HepG2 (cell line): ENCODE data around the gene MAN2B2. TPM values are rescaled to one million over a fixed set of nuclear protein-coding genes. Genes with fewer than 3 reads are reported as not detected.
A peak's percentile ranks its signal among the peaks of the same experiment; 100 is the strongest.

ENCODE experiments used
- ARNT2 ChIP-seq: sonication (generic); formaldehyde crosslinking; IDR thresholded peaks from 2 replicates; pipeline ENCODE4 v1.8.0; 2022; ENCODE audit warnings: mild to moderate bottlenecking, low read depth, missing genetic modification reagents, moderate library complexity
- E2F1 ChIP-seq: sonication (generic); formaldehyde crosslinking; IDR thresholded peaks from 2 replicates; pipeline ENCODE4 v1.5.0; 2020; ENCODE audit warnings: missing genetic modification reagents
- EHMT2 ChIP-seq: fragments of 200-600 bp; sonication (generic); IDR thresholded peaks from 2 replicates; pipeline ENCODE4 v1.7.0; 2017; ENCODE audit warnings: antibody characterized with exemption, low read depth, low read length, borderline replicate concordance
- FLYWCH1 ChIP-seq: sonication (generic); formaldehyde crosslinking; IDR thresholded peaks from 2 replicates; pipeline ENCODE4 v1.8.1; 2023; ENCODE audit warnings: mild to moderate bottlenecking, missing genetic modification reagents
- FOSL2 ChIP-seq: sonication (generic); formaldehyde crosslinking; IDR thresholded peaks from 2 replicates; pipeline ENCODE4 v1.4.0; 2020; ENCODE audit warnings: missing genetic modification reagents
- FOXK1 ChIP-seq: sonication (generic); formaldehyde crosslinking; IDR thresholded peaks from 2 replicates; pipeline ENCODE4 v1.4.0; 2020; ENCODE audit warnings: low read depth, missing genetic modification reagents, borderline replicate concordance
- JUNB ChIP-seq: sonication (generic); formaldehyde crosslinking; IDR thresholded peaks from 2 replicates; pipeline ENCODE4 v1.8.0; 2022; ENCODE audit warnings: missing genetic modification reagents, mild to moderate bottlenecking, borderline replicate concordance
- PHB2 ChIP-seq: fragments of 450-650 bp; IDR thresholded peaks from 2 replicates; pipeline ENCODE4 v1.6.1; 2018; ENCODE audit not compliant: partially characterized antibody
- ZC3H4 ChIP-seq: sonication (generic); formaldehyde crosslinking; IDR thresholded peaks from 2 replicates; pipeline ENCODE4 v1.4.0; 2020; ENCODE audit warnings: missing genetic modification reagents, borderline replicate concordance
- ZNF136 ChIP-seq: sonication (generic); formaldehyde crosslinking; IDR thresholded peaks from 2 replicates; pipeline ENCODE4 v1.8.1; 2022; ENCODE audit warnings: low read depth, mild to moderate bottlenecking, moderate library complexity, missing genetic modification reagents
- ZNF235 ChIP-seq: sonication (generic); formaldehyde crosslinking; IDR thresholded peaks from 2 replicates; pipeline ENCODE4 v1.8.1; 2023; ENCODE audit warnings: mild to moderate bottlenecking, missing genetic modification reagents, borderline replicate concordance
- ZNF446 ChIP-seq: sonication (generic); formaldehyde crosslinking; IDR thresholded peaks from 2 replicates; pipeline ENCODE4 v1.5.0; 2020; ENCODE audit warnings: mild to moderate bottlenecking, missing genetic modification reagents
- ZNF503 ChIP-seq: sonication (generic); formaldehyde crosslinking; IDR thresholded peaks from 2 replicates; pipeline ENCODE4 v1.4.0; 2020; ENCODE audit warnings: missing genetic modification reagents
- ZNF710 ChIP-seq: sonication (generic); formaldehyde crosslinking; IDR thresholded peaks from 2 replicates; pipeline ENCODE4 v1.5.0; 2020; ENCODE audit warnings: mild to moderate bottlenecking, missing genetic modification reagents, borderline replicate concordance
- polyA plus RNA-seq, 8 experiments: library from polyadenylated mRNA; depleted of rRNA in 3 of 8; stranded (reverse) in 7 of 8; unstranded in 1 of 8; fragments of >200 nt; fragmentation: Illumina TruSeq in 4 of 8; extraction: Trizol in 4 of 8; gene quantifications; 2 replicates each; pipeline versions ENCODE4 v1.2.1 to v1.2.3, GENCODE V29; 2011 to 2016; ENCODE audit warnings: low read depth in 4 of 8, missing spikeins in 1 of 8, mixed read lengths in 1 of 8; ENCODE audit not compliant: insufficient read depth in 1 of 8
- total RNA-seq, 5 experiments: library from RNA; depleted of rRNA; stranded (reverse); fragments of >200 nt; fragmentation: Illumina TruSeq; extraction: Trizol; gene quantifications; 2 replicates each; pipeline ENCODE4 v1.2.3, GENCODE V29; 2016; ENCODE audit warnings: low read depth in 1 of 5
- TF ChIP-seq, protein P1 (sequence below): sonication (generic); formaldehyde crosslinking; IDR thresholded peaks from 2 replicates; pipeline ENCODE4 v1.9.0; 2021; ENCODE audit warnings: missing genetic modification reagents, mild to moderate bottlenecking, borderline replicate concordance
- TF ChIP-seq, protein P2 (sequence below): sonication (generic); formaldehyde crosslinking; IDR thresholded peaks from 2 replicates; pipeline ENCODE4 v1.8.0; 2022; ENCODE audit warnings: mild to moderate bottlenecking, missing genetic modification reagents, moderate library complexity
- TF ChIP-seq, protein P3 (sequence below): sonication (generic); formaldehyde crosslinking; conservative IDR thresholded peaks from 2 replicates; pipeline ENCODE4 v1.4.0; 2020; ENCODE audit warnings: missing genetic modification reagents

MAN2B2 gene
- total and polyA plus RNA-seq, 2 of the 13 experiments (the other 11 are each of a cell fraction or from before 2014, with no cell fraction given): 4.8 to 5.4 TPM

DNA sequence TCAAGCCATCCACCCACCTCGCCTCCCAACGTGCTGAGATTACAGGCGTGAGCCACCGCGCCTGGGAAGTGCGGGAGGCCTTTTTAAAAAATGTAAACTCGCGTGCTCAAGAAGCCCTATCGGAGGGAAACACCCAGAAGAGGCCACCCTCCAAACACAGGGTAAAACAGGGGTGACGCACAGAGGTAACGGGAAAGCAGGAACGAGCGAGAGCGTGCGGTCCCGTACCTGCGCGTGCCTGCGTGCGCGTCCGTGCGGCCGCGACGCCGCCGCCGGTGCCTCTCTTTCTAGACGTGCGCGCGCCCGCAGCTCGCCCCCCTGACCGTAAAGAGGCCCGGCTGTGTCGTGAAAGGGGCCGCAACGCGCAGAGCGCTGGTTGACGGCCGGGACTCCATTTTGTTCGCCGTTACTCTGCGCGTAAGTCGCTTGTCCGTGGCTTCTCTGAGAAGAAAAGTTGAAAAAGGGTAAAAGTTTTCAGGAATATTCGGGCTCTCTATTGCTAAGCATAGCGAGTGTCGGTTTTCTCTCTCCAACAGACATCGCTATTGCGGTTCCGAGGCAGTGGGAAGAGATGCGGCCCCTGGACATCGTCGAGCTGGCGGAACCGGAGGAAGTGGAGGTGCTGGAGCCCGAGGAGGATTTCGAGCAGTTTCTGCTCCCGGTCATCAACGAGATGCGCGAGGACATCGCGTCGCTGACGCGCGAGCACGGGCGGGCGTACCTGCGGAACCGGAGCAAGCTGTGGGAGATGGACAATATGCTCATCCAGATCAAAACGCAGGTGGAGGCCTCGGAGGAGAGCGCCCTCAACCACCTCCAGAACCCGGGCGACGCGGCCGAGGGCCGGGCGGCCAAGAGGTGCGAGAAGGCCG lies 65.5 kb downstream of the MAN2B2 start, which contains the start of gene MRFAP1 (continued):
- TF ChIP-seq ZNF235 (no peak), ZNF446 (CRISPR knock-in tag) (0 out of 2 replicates have a peak, but pooled peaks have one; percentile 38), FLYWCH1 (CRISPR knock-in tag) (no peak), ARNT2 (CRISPR knock-in tag) (peak; percentile 83; the same call in 1 of the 2 replicates), FOSL2 (peak; percentile 65), E2F1 (peak; percentile 42; the same call in 1 of the 2 replicates), PHB2 (no peak), ZNF503 (CRISPR knock-in tag) (0 out of 2 replicates have a peak, but pooled peaks have one; percentile 63), ZNF710 (CRISPR knock-in tag) (no peak; the same call in none of the 2 replicates), ZC3H4 (no peak), ZNF136 (CRISPR knock-in tag) (peak; percentile 69; the same call in 1 of the 2 replicates), JUNB (CRISPR knock-in tag) (peak; percentile 62; the same call in 1 of the 2 replicates), EHMT2 (no peak), FOXK1 (peak; percentile 87; the same call in 1 of the 2 replicates)
- TF ChIP-seq, protein P1, sequence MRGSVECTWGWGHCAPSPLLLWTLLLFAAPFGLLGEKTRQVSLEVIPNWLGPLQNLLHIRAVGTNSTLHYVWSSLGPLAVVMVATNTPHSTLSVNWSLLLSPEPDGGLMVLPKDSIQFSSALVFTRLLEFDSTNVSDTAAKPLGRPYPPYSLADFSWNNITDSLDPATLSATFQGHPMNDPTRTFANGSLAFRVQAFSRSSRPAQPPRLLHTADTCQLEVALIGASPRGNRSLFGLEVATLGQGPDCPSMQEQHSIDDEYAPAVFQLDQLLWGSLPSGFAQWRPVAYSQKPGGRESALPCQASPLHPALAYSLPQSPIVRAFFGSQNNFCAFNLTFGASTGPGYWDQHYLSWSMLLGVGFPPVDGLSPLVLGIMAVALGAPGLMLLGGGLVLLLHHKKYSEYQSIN (CRISPR knock-in tag): no peak
- TF ChIP-seq, protein P2, sequence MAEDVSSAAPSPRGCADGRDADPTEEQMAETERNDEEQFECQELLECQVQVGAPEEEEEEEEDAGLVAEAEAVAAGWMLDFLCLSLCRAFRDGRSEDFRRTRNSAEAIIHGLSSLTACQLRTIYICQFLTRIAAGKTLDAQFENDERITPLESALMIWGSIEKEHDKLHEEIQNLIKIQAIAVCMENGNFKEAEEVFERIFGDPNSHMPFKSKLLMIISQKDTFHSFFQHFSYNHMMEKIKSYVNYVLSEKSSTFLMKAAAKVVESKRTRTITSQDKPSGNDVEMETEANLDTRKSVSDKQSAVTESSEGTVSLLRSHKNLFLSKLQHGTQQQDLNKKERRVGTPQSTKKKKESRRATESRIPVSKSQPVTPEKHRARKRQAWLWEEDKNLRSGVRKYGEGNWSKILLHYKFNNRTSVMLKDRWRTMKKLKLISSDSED (CRISPR knock-in tag): 0 out of 2 replicates have a peak, but pooled peaks have one; percentile 36
- TF ChIP-seq, protein P3, sequence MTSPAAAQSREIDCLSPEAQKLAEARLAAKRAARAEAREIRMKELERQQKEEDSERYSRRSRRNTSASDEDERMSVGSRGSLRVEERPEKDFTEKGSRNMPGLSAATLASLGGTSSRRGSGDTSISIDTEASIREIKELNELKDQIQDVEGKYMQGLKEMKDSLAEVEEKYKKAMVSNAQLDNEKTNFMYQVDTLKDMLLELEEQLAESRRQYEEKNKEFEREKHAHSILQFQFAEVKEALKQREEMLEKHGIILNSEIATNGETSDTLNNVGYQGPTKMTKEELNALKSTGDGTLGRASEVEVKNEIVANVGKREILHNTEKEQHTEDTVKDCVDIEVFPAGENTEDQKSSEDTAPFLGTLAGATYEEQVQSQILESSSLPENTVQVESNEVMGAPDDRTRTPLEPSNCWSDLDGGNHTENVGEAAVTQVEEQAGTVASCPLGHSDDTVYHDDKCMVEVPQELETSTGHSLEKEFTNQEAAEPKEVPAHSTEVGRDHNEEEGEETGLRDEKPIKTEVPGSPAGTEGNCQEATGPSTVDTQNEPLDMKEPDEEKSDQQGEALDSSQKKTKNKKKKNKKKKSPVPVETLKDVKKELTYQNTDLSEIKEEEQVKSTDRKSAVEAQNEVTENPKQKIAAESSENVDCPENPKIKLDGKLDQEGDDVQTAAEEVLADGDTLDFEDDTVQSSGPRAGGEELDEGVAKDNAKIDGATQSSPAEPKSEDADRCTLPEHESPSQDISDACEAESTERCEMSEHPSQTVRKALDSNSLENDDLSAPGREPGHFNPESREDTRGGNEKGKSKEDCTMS: no peak
